PC-9 (cell line): ENCODE results near the gene NBEA. TPM values are rescaled to one million over a fixed set of nuclear protein-coding genes. Genes with fewer than 3 reads are reported as not detected.

Source experiments
- BruUV-seq: library from RNA; stranded (reverse); fragments of 400-500 nt; replicated peaks from 2 replicates; lab custom pipeline; 2021; lab: Mats Ljungman, UMichigan
- CTCF ChIA-PET: fragments of 300-600 bp; sonication (Branson Sonifier 250); formaldehyde crosslinking; loops from one replicate; lab custom pipeline; 2022; ENCODE audit warnings: antibody characterized with exemption; lab: Charles Lee
- POLR2A ChIA-PET: fragments of 300-600 bp; sonication (Branson Sonifier 250); formaldehyde crosslinking; loops from one replicate; lab custom pipeline; 2022; ENCODE audit warnings: antibody characterized with exemption; ENCODE audit not compliant: unreplicated experiment; lab: Charles Lee
- DNase-seq, 2 experiments: peaks; one replicate each; pipeline versions ENCODE4 v3.0.0 to v3.0.0-alpha.2; 2015 to 2022; ENCODE audit warnings: mixed read lengths in 1 of 2
- H2AFZ ChIP-seq: fragments of 200-600 bp; sonication (generic); 2 replicates; pipeline ENCODE4 v1.8.1; 2017; ENCODE audit warnings: antibody characterized with exemption
- H3F3A ChIP-seq: fragments of 200-600 bp; sonication (generic); 2 replicates; pipeline ENCODE4 v1.8.1; 2017; ENCODE audit warnings: antibody characterized with exemption, mild to moderate bottlenecking, low read depth; ENCODE audit not compliant: insufficient read depth
- H3K27ac ChIP-seq: fragments of 200-600 bp; sonication (generic); 2 replicates; pipeline ENCODE4 v1.6.1; 2016; ENCODE audit warnings: mixed run types
- H3K27me3 ChIP-seq: fragments of 200-600 bp; sonication (generic); 2 replicates; pipeline ENCODE4 v1.6.1; 2016; ENCODE audit warnings: low read depth, mixed run types; ENCODE audit not compliant: insufficient read depth
- H3K36me3 ChIP-seq: fragments of 200-600 bp; sonication (generic); 2 replicates; pipeline ENCODE4 v1.6.1; 2016; ENCODE audit warnings: low read depth, mixed run types
- H3K4me1 ChIP-seq: fragments of 200-600 bp; sonication (generic); replicated peaks from 2 replicates; pipeline ENCODE4 v1.6.1; 2016; ENCODE audit warnings: mixed run types; ENCODE audit not compliant: insufficient read depth
- H3K4me2 ChIP-seq: fragments of 200-600 bp; sonication (generic); 2 replicates; pipeline ENCODE4 v1.6.1; 2017; ENCODE audit warnings: mixed run types
- H3K4me3 ChIP-seq: fragments of 200-600 bp; sonication (generic); 2 replicates; pipeline ENCODE4 v1.6.1; 2016; ENCODE audit warnings: mixed run types
- H3K79me2 ChIP-seq: fragments of 200-600 bp; sonication (generic); 2 replicates; pipeline ENCODE4 v1.6.1; 2017; ENCODE audit warnings: low read depth, mixed run types
- H3K9me2 ChIP-seq: fragments of 200-600 bp; sonication (generic); 2 replicates; pipeline ENCODE4 v1.8.1; 2017; ENCODE audit warnings: mild to moderate bottlenecking; ENCODE audit not compliant: insufficient read depth
- H3K9me3 ChIP-seq: fragments of 200-600 bp; sonication (generic); 2 replicates; pipeline ENCODE4 v1.8.1; 2016; ENCODE audit warnings: low read depth; ENCODE audit not compliant: insufficient read depth
- H4K20me1 ChIP-seq: fragments of 200-600 bp; sonication (generic); 2 replicates; pipeline ENCODE4 v1.8.1; 2017; ENCODE audit not compliant: insufficient read depth
- CTCF ChIP-seq: fragments of 200-600 bp; sonication (generic); conservative IDR thresholded peaks from 2 replicates; pipeline ENCODE4 v1.6.1; 2017; ENCODE audit warnings: mixed run types, antibody characterized with exemption, mild to moderate bottlenecking, moderate library complexity
- EZH2 ChIP-seq: fragments of 200-600 bp; sonication (generic); IDR thresholded peaks from 2 replicates; pipeline ENCODE4 v1.8.0; 2017; ENCODE audit warnings: antibody characterized with exemption, low read depth
- intact Hi-C: fragments of 100-400 bp; cut with micrococcal nuclease; formaldehyde crosslinking; loops from one replicate; pipeline ENCODE4 v1.10.0; 2022; ENCODE audit not compliant: unreplicated experiment
- total RNA-seq: library from RNA; stranded (reverse); gene quantifications from 2 replicates; pipeline ENCODE4 v1.2.3, GENCODE V29; 2021

NBEA gene
- total RNA-seq, 1 experiment from 2014 or later = 4.0 TPM

GRCh38 chr13:35160896-35161295, 218.8 kb downstream of the NBEA start:
- Histone ChIP-seq H3F3A (no peaks in the 10 kb centered on the region), H3K79me2 (no peaks in the 10 kb centered on the region), H3K27me3 (no peaks in the 10 kb centered on the region), H3K27ac (no peak overlapping the region), H3K4me1 (no peaks in the 10 kb centered on the region), H4K20me1 (no peaks in the 10 kb centered on the region), H3K9me3 (no peaks in the 10 kb centered on the region), H2AFZ (no peak overlapping the region), H3K4me3 (no peak overlapping the region), H3K36me3 (no peaks in the 10 kb centered on the region), H3K4me2 (no peak overlapping the region), H3K9me2 (no peaks in the 10 kb centered on the region; the same call in 1 of the 2 replicates)
- DNase-seq = no peak
- CTCF ChIA-PET = no interaction called here
- intact Hi-C loops = loop anchor here (10.0 kb wide), 1 partner anchor 1616 kb away; no protein-coding TSS in a partner anchor
- BruUV-seq = no TSS peak
- no peak for TF ChIP-seq EZH2
- POLR2A ChIA-PET = no interaction called here

- Histone ChIP-seq H3F3A (no peaks in the 10 kb centered on the region), H3K4me1 (no peaks in the 10 kb centered on the region), H3K9me2 (no peaks in the 10 kb centered on the region; the same call in 1 of the 2 replicates), H3K4me3 (no peak overlapping the region), H3K4me2 (no peak overlapping the region), H4K20me1 (no peaks in the 10 kb centered on the region), H3K36me3 (no peaks in the 10 kb centered on the region), H2AFZ (no peak overlapping the region), H3K27ac (no peak overlapping the region), H3K79me2 (no peaks in the 10 kb centered on the region), H3K9me3 (no peaks in the 10 kb centered on the region), H3K27me3 (no peaks in the 10 kb centered on the region)
- intact Hi-C loops = loop anchor here (10.0 kb wide), 1 partner anchor 1618 kb away; no protein-coding TSS in a partner anchor
- no TSS peak for BruUV-seq
- no peak for TF ChIP-seq EZH2
- TF ChIP-seq CTCF = no peak
- POLR2A ChIA-PET = no interaction called here
- DNase-seq = no peak
- CTCF ChIA-PET = no interaction called here
These were observed 220.3 kb downstream of the NBEA start for GRCh38 chr13:35162420-35162819.

- Histone ChIP-seq H3K9me2 (no peaks in the 10 kb centered on the region; the same call in 1 of the 2 replicates), H2AFZ (no peak overlapping the region), H3K79me2 (no peaks in the 10 kb centered on the region), H4K20me1 (no peaks in the 10 kb centered on the region), H3K9me3 (no peaks in the 10 kb centered on the region), H3K4me2 (no peak overlapping the region), H3K27me3 (no peaks in the 10 kb centered on the region), H3F3A (no peaks in the 10 kb centered on the region), H3K27ac (no peak overlapping the region), H3K4me3 (no peak overlapping the region), H3K4me1 (no peaks in the 10 kb centered on the region), H3K36me3 (no peaks in the 10 kb centered on the region)
- intact Hi-C loops = loop anchor here (10.0 kb wide), 1 partner anchor 1619 kb away; no protein-coding TSS in a partner anchor
- no TSS peak for BruUV-seq
- DNase-seq = no peak
- CTCF ChIA-PET = no interaction called here
- TF ChIP-seq EZH2 (no peak), CTCF (no peak)
- POLR2A ChIA-PET = no interaction called here
These were observed 221.6 kb downstream of the NBEA start for GRCh38 chr13:35163674-35164073.
